Hepatic stellate cell (primary cell): Measurements from ENCODE around the gene ZNF654.
A peak's percentile ranks its signal among the peaks of the same experiment; 100 is the strongest.
"Not testable (repeated sequence)": the region's sequence is repeated elsewhere in the genome, so short reads cannot be mapped to it uniquely, and the experiment has no call there.

Source experiments
- DNase-seq: peaks from one replicate; pipeline ENCODE4 v3.0.0; 2011; ENCODE audit warnings: low spot score

ZNF654 gene

DNA sequence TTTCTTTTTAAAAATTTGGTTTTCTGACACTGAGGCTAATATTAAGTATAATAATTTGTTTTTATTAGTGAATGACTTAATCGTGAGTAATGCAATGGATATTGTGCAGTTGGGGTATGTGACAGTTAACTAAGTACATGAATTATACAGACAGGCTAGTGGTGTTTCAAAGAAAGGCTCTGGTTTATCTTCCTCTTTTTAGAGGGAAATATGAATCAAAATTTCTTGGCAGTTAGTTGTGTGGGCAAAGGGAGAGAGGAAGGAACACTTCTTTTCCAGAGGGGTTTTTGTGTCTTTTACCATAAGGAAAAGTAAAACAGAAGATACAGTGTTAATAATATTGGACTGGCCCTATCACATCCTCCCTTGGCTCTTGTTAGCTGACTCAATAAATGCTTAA lies 2.7 kb downstream of the ZNF654 start:
- DNase-seq: peak; percentile 9

DNA sequence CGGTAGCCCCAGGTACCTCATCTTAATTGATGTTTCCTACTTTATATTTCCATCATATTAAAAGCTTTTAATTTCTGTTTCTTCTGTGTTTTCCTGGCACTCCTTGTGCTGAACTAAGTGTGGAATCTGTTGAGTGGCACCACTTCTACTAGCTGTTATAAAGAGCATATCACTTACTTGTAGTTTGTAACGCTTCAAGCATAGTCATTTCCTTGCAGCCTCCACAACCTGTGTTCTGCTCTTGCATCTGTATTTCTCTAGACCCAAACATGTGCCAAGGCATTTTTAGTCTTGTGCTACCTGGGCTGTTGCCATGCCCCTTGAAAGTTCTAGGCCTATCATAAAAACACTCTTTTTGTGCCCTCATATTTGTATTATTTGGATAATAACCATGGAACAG lies 16.0 kb downstream of the ZNF654 start:
- no peak for DNase-seq

DNA sequence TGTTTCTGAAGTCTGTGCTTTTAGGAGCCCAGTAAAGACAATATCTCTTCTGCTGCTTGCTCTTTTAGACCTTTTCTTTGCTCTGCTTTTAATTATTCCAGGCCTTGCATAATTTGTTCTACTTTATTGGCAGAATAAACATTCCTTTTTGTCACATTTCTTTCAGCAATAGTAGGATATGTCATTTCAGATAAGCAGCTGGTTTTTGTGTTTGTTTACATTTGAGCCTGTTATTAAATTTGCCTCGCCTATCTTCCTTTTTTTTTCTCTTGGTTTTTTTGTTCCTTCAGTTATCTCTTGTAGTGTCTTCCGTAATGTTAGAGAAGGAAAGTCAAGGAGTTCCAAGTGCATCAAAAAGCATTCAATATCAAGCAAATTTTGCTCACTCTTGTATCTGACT lies 16.4 kb downstream of the ZNF654 start:
- DNase-seq: no peak

DNA sequence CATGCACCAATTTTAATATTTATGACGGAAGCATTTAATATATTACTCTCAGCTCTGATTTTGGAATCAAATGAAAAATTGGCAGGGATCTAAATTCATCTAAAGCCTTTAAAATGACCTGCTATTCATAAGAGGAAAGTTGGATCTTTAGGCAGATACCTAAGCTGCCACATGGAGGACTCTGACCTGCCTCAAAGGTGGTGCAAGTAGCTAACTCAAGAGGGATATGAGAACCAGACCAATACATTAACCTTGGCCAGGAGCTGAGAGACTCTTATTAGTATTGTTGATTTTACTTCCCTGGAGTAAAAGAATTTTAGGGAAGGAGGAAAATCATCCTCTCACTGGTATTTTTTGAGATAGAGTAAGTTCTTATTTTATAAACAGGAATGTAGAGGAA lies 17.7 kb downstream of the ZNF654 start:
- no peak for DNase-seq

DNA sequence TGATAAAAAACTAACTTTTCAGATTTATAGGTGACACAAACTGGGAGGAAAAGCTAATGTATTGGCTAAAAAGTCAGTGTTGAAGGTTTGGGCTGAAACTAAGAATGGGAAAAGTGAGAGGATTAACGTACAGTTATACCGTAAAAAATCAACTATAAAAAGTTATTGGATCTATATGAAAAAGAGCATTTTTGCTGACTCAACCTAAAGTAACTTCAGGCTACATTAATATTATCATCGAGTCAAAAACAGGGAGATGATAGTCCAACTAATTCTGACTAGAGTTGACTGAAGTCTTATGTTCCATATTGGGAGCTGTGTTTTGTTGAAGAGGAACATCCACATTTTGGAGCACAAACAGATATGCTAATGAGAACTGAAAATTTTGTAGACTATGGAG lies 19.9 kb downstream of the ZNF654 start:
- no peak for DNase-seq

DNA sequence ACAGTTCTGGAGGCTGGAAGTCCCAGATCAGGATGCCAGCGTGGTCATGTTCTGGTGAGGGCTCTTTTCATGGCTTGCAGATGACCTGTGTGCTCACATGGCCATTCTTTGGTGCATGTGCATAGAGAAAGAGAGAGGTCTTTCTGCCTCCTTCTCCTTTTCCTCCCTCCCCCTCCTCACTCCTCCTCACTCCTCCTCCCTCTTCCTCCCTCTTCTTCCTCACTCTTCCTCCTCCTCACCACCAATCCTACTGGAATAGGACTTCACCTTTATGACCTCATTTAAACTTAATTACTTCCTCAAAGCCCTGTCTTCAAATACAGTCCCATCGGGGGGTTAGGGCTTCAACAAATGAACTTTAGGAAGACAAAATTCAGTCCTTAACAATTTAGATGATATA lies 23.8 kb downstream of the ZNF654 start:
- no peak for DNase-seq

DNA sequence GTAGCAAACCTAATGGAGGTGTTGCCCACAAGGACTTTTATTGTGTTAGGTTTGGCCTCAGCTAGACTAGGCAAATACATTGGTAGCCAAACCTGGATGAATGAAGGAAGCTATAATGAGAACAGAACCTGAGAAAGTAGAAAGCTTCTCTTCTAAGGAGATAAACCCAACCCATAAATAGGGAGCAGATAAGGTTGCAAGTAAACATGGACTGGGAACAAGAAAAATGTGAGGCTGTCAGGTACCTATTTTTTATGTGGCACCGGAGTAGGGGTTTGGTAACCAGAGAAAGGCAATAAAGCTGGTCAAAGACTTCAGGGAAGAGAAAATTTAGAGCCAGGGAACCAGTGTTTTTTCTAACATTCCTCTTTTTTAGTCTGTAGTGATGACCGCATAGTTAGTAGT lies 25.0 kb downstream of the ZNF654 start:
- no peak for DNase-seq

DNA sequence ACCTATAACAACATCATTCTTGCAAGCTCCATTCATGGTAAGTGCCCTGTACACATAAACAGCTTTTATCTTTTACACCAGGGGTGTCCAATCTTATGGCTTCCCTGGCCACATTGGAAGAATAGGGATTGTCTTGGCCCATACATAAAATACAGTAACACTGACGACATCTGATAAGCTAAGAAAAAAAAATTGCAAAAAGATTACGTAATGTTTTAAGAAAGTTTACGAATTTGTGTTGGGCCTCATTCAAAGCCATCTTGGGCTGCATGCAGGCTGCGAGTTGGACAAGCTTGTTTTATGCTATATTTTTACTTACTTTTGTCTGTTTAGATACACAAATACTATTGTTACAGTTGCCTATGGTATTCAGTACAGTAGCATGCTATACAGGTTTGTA lies 31.6 kb downstream of the ZNF654 start:
- DNase-seq: no peak

DNA sequence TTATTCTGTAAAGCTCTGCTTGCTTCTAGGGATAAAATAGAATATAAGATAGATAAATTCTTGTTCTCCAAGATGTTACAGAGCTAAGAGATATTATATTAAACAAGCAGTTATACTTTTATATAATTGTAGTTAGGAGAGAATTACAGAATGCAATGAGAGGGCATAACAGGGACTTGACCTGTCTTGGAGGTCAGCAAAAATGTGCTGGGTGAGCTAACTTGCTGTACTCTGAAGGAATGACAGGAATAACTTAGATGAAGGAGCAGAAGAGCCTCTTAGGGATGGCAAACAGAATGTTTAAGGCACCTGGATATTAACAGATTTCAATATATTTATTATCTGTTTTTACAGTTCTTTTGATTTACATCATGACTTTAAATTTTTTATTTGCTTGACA lies 33.2 kb downstream of the ZNF654 start:
- no peak for DNase-seq

DNA sequence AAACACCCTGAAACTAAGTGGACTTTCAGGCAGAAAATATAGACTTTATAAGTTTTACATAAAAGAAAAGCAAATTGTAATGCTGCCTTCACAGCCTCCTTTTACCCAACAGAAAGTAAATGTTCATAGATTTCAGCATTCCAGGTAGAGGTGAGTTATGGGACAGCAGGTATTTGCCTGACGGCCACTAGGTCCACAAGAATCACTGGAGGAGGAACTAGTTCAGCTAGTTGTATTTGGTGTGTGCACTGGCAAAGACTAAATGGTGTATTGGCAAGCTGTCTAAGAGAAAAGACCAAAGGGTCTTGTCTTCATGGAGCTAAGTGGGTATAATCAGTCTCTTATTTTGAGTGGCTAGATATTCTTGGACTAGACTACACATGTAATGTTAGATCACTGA lies 34.2 kb downstream of the ZNF654 start:
- no peak for DNase-seq

DNA sequence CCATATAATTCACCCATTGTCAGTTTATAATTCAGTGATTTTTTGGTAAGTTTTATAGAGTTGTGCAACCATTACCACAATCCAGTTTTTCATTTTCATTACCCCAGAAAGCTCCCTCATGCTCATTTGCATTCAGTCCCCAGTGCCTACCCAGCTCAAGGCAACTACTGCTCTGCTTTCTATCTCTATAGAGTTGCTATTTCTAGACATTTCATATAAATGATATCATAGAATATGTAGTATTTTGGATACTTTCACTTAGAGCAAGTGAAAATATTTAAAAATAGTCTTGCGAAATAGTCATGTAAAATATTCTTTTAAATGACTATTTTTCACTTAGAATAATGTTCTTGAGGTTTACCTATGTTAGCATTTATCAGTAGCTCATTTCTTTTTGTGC lies 42.1 kb downstream of the ZNF654 start:
- no peak for DNase-seq

DNA sequence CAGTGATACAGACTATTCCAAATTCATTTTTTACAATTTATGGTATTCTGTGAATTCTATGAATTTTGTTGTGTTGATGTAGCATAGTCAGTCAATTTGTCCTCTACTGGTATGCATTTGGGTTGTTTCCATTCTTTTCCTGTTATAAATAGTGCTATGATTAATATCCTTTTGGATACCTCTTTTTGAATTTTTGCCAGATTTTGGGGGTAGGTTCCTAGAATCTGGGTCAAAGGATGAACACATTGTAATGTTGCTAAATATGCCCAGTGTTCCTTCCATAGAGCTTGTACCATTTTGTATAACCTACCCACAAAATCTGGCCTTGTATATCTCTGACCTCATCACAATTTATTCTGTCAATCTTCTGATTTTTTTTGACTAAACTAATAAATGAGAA lies 46.3 kb downstream of the ZNF654 start:
- DNase-seq: no peak

DNA sequence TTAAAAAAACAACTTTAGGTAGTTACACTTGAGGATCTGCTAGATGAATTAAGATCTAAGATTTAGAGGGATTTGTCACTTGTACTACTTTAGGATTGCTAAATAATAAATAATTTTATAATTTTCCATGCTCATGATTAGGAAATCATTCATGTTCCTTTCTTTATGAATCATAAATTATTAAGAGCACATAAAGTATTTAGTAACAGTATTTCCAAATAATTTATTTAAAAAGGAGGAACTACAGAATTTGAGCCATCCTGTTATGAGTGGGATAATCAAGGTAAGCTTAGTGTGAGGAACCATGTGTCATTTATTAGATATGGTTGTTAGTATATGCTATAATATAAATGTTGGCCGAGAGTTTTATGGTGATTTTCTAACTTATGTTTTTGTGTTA lies 53.2 kb downstream of the ZNF654 start:
- DNase-seq: no peak

DNA sequence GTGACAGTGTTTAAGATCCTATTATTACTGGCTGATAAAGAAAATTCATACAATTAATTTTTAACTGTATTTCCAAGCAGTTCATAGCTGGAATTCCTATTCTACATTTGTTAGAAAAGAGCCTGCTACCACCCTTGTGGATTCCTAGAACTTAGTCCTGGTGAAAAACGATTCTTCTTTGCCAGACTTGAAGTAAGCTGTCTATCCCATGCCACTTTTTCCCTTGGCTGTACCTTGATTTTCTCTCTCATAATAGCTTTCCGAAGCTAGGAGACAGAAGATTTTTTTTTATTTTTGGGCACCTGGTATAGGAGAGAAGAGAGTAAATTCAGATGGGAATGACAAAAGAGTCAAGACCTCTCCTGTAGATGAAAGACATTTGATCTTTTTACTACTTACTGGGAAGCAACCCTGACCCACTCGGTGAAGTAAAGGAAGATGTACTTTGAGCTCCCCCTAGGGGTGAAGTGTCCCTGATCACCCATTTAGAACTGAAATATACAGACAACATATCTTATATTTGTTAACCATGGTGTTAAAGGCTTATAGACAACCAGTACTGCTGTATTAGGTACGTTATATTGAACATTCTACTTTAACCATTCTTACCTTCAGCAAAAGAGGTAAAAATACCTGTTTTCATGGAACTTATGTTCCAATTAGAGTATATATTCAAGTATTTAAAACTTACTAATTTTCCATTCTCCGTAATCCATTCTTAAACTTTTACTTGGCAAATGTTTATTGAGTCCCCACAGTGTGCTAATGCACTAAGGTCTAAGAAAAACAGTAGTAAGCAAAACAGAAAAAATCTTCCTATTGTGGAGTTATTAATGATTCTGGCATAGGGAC lies 54.5 kb downstream of the ZNF654 start:
- peak; percentile 17 for DNase-seq

DNA sequence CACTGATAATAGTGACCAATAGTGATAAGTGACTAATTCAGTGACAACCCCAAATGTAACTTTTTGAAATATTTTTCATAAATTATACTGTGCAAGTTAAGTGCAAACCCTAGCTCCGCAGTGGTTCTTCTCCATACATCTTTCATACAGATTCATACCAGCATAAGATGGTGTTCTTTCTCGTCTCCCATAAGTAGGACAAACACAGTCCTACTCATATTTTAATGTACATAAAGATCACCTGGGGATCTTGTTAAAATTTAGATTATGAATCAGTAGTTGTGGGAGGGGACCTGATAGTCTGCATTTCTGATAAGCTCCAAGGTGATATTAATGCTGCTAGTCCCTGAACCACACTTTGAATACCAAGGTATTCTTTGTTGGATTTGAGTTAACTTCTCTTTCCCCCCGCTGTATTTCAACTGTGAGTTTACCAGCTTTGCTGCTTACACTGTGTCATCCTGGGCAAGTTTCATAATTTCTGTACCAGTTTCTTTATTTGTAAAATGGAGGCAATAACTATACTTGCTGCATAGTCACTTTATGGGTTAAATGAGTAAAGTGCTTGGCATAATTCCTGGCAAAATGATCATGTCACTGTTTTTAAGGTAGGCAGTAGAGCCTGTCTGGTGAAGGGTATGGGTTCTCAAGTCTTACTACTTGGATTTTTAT lies 56.0 kb downstream of the ZNF654 start:
- DNase-seq: no peak

DNA sequence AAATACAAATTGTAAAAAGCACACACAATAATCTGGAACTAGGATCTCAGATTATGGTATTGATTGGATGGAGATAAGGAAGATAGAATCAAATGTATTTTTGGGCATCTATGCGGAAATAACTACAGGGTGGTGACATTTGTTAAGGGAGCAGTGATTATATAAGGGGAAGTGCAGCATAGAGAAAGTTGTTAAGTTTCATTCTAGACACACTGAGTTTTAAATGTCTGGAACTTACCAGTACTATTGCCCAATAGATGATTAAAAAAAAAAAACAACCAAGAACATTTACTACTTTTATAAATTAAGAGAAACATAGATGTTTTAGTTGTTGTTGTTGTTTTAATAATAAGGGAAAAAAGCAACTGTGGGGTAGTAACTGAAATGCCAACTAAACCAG lies 58.6 kb downstream of the ZNF654 start:
- DNase-seq: no peak

DNA sequence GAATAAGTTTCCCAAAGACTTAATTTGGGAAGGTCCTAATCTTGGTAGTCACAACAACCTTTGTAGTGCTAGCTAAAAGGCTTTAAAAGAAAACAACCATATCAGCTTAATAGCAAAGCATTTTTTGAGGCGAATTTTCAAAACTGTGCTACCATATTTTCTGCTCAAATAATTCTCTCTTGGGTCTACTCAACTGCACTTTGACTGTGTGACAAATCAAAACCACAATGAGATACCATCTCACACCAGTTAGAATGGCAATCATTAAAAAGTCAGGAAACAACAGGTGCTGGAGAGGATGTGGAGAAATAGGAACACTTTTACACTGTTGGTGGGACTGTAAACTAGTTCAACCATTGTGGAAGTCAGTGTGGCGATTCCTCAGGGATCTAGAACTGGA lies 59.5 kb downstream of the ZNF654 start:
- not testable (repeated sequence) for DNase-seq

DNA sequence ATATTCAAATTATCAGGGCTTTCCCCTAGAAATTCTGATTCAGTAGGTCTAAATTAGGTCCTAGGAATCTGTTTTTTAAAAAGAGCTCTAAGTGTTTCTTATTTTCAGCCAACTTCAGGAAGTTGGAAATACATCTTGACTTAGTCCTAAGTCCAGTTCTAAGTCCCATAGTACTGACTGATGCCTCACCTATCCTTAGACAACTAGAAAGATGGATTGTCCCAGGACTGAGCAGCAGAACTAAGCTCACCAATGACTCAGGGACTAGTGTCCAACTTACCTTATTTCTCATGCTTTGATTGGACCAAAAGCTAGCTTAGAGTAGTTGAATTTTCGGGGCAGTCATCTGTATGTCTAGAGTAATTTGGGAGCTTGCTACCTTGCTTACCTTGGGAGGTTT lies 64.5 kb downstream of the ZNF654 start:
- no peak for DNase-seq

DNA sequence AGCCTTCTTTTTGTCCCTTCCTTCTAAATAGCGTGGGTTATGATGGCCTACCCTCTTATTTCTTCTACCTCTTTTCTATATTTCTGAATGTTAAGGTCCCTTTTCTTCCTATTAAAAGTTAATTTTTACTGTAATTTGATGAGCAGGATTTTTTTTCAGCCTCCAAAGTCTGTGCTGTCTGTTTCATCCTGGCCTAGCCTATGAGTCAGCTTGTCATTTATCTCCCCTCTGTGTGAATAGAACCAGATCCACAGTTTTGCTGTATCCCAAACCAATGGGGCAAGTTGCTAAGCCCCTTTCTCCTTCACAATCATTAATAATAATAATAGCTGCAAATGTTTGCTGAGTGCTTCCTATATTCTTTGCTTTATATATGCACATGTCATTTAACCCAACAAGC lies 72.6 kb downstream of the ZNF654 start:
- DNase-seq: no peak

DNA sequence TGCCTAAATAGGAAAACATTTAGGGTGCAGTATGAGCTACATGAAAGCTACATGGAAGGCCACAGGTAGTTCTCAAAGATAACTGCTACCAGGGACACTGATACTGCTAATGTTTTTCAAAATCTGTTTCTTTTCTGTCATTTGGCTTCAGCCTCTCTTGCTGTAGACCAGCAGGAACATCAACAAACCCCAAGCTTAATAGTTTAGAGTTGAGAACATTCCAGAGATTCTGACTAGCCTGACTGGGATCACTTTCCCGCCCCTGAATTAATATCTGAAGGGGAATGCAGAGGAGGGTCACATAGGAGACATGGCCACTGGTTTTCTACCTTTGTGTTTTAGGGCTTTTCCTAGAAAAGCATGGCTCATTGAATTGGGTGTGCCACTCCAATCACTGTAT lies 73.8 kb downstream of the ZNF654 start:
- DNase-seq: no peak

DNA sequence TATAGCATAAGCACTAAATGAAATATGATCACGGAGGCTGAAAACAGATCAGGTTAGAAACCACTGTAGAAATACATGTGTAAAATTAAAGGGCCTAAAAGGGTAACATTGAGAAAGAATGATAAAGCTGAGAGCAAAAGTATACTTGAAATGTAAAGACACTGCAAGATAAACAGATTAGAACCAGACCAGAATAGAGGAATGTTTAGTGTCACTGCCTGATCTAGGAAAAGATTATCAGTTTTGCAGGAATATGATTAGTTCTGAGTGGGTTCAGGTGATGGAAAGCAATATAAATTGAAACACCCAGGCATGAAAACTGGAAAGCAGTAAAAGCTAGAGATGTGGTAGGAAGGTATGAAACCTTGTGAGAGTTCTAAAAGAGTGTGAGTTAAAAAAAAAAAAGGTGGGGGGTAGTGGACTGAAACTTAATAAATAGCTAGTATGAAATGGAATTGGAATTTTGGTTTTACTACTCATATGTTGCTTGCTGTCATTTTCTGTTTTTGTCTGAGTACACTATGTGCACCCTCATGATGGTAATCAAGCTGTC lies 74.7 kb downstream of the ZNF654 start:
- no peak for DNase-seq

DNA sequence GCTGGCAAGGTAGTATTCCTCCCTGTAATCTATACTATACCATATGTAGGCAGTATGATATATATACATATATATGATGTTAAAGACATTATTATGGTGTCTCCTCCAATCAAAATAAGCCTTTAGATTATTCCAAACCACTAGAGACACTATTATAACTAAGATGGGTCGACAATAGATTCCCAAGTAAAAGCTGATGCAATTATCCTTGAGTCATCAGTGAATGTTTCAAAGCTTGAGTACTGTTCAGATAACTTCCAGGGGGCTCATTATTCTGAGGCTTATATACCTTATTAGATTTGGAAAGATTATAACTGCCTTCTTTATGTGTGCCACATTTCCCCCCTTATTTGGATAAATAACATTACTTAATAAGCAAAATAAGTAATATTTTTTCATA lies 78.8 kb downstream of the ZNF654 start:
- no peak for DNase-seq

DNA sequence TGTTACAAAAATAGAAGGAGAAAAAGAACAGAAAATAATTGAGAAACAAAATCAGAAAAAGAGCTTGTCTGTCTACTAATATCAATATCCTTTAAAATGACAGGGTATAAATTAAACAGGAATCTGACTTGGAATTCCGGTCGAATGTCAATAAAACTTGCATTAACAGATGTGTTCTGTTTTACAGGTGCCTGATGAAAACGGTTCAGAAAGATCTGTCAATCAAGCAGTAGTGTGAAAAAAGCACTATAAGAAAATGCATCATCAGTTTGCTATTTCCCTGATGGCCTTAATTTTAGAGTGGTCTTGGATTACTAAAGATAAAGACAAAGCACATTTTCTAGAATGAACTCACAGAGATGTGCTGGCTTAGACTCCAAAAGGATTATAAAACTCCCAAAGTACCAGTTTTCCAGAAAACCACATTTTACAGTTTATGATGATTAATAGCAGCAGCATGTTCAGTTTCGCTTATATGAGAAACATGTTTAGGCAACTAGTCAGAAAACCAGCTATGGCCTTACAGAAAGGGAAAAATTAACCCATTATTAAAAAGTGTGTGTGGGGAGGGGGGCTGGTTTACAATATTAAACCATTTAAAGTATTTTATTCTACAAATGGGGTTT lies 82.5 kb downstream of the ZNF654 start:
- peak; percentile 8 for DNase-seq
